HEK293T (cell line): ENCODE results near the gene SHISA6.

Source experiments
- BHLHE40 ChIP-seq: fragments of 450-650 bp; IDR thresholded peaks from 2 replicates; pipeline ENCODE4 v1.6.1; 2016; ENCODE audit warnings: mild to moderate bottlenecking, moderate library complexity, borderline replicate concordance
- FOXK2 ChIP-seq: fragments of 450-650 bp; IDR thresholded peaks from 2 replicates; pipeline ENCODE4 v1.6.1; 2016; ENCODE audit warnings: mild to moderate bottlenecking
- FOXM1 ChIP-seq: fragments of 450-650 bp; IDR thresholded peaks from 2 replicates; pipeline ENCODE4 v1.6.1; 2017; ENCODE audit warnings: mild to moderate bottlenecking, borderline replicate concordance
- HDGF ChIP-seq: fragments of 450-650 bp; IDR thresholded peaks from 2 replicates; pipeline ENCODE4 v1.6.1; 2017; ENCODE audit warnings: antibody characterized with exemption, borderline replicate concordance
- L3MBTL2 ChIP-seq: fragments of 450-650 bp; conservative IDR thresholded peaks from 2 replicates; pipeline ENCODE4 v1.6.1; 2016; ENCODE audit warnings: mild to moderate bottlenecking
- SP1 ChIP-seq: fragments of 450-650 bp; IDR thresholded peaks from 2 replicates; pipeline ENCODE4 v1.6.1; 2017
- SUZ12 ChIP-seq: fragments of 450-650 bp; IDR thresholded peaks from 2 replicates; pipeline ENCODE4 v1.6.1; 2016; ENCODE audit warnings: mild to moderate bottlenecking
- TARDBP ChIP-seq: fragments of 450-650 bp; IDR thresholded peaks from 2 replicates; pipeline ENCODE4 v1.6.1; 2016
- ZNF384 ChIP-seq: fragments of 450-650 bp; IDR thresholded peaks from 2 replicates; pipeline ENCODE4 v1.6.1; 2016

GRCh38 chr17:11287791-11288190 lies 46.8 kb downstream of the SHISA6 start:
- no peak for TF ChIP-seq SUZ12
- TF ChIP-seq BHLHE40: no peak
- TF ChIP-seq TARDBP: no peak
- no peak for TF ChIP-seq L3MBTL2
- no peak for TF ChIP-seq ZNF384
- TF ChIP-seq FOXM1: no peak
- TF ChIP-seq HDGF: no peak
- no peak for TF ChIP-seq SP1
- TF ChIP-seq FOXK2: no peak
